ENCODE results near the gene COX8C. TPM values are rescaled to one million over a fixed set of nuclear protein-coding genes. Genes with fewer than 3 reads are reported as not detected.
A peak's percentile ranks its signal among the peaks of the same experiment; 100 is the strongest.

COX8C gene
- total and polyA plus RNA-seq, 2 of the 8 experiments (the other 6 are each of a cell fraction or from before 2014, with no cell fraction given): not detected

DNA sequence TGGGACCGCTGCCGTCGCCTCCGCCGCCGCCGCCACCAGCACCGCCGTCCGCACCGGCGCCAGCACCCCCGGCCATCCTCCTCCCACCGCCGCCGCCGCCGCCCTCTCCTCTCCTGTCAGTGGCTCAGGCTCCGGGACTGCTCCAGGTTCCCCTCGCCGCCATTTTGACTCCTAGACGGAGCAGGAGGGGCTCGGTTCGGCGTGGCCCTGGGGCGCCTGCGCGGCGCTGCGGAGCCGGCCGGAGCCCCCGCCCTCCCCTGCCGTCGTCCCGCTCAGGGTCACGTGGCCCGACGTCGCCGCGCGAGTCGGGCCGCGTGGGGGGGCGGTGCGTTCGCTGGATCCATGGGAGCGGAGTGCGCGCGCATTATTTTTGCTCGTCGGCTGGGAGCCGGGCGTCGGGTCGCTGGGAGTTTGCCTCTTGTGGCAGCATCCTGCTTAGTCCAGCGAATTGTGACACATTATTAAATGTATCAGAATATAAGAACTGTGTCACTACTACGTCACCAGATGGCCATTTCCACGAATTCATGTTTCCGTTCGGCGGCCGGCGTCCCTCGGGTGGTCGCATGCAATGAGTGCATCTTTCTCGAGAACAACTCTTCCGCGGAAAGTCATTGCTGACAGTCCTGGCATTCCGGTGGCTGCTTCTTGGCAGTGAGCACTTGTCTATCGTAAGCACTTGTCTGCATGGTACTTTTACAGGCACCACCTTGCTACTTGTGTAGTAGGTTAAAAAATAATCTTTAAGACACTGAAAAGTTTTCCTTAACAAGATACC lies 13.9 kb upstream of the COX8C start, which contains the start of gene BTBD7 (continued):
- TF ChIP-seq CHD7 (IDR thresholded peaks at IDR 0.05; ENCODE audit: insufficient replicate concordance, low read length) (no peak), KDM5A (IDR thresholded peaks at IDR 0.05; ENCODE audit: low read length) (0 out of 2 replicates have a peak, but pooled peaks have one; percentile 36), CEBPB (IDR thresholded peaks at IDR 0.05; ENCODE audit: low read depth, low read length) (no peak), EGR1 (IDR thresholded peaks at IDR 0.05; ENCODE audit: borderline replicate concordance, low read depth, low read length) (no peak), RFX5 (IDR thresholded peaks at IDR 0.05; ENCODE audit: borderline replicate concordance, low read depth, low read length) (no peak), ASH2L (IDR thresholded peaks at IDR 0.05; ENCODE audit: low read length) (peak; percentile 15), SUZ12 (IDR thresholded peaks at IDR 0.05; ENCODE audit: low read length) (no peak), HDAC2 (IDR thresholded peaks at IDR 0.05; ENCODE audit: borderline replicate concordance in 1 of 2, low read depth in 2 of 2, low read length in 2 of 2) (peak in 1 of 2 experiments; percentile 72; a peak in 1 of 4 replicates), CREB1 (IDR thresholded peaks at IDR 0.05) (peak; percentile 81)
- TF ChIP-seq, protein P1, sequence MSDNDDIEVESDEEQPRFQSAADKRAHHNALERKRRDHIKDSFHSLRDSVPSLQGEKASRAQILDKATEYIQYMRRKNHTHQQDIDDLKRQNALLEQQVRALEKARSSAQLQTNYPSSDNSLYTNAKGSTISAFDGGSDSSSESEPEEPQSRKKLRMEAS (IDR thresholded peaks at IDR 0.05): peak; percentile 89

All from H1 (cell line).